Astrocyte of the cerebellum (primary cell): Measurements from ENCODE around the gene FTO.
A peak's percentile ranks its signal among the peaks of the same experiment; 100 is the strongest.

Experiments
- DNase-seq: peaks from one replicate; pipeline ENCODE4 v3.0.0-alpha.2; 2011; ENCODE audit warnings: low read depth
- H3K4me3 ChIP-seq: 2 replicates; pipeline ENCODE4 v1.5.1; 2011; ENCODE audit warnings: mild to moderate bottlenecking, low read depth, low read length, moderate library complexity
- CTCF ChIP-seq: IDR thresholded peaks from 2 replicates; pipeline ENCODE4 v1.5.1; 2012; ENCODE audit warnings: low read length, low read depth, moderate library complexity, mild to moderate bottlenecking; ENCODE audit errors: missing control alignments
- in situ Hi-C: cut with HindIII; loops from 2 replicates; pipeline ENCODE4 v1.10.0; 2017; ENCODE audit warnings: low sequenced_read_pairs

Gene FTO

DNA sequence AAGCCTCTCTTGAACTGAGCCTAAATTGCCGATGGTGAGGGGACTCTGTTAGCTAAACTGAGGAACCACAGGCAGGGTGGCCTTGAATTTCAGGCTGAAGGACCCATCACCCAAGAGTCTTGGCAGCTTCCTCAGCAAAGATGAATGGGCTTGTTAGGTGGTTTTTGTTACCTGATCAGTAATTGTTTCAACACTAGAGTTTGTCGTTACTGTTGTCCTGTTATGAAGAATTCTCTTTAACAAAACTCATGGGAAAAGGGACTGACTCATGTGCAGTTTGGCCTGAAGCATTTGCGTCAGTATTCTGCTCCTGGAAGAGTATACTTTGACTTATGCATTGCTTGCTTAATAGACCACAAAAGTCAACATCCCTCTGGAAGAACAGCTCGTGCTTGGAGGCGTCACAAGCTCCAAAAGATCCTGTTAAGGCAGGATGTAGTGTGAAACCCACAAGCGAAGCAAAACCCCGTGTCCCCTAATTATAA is 376.6 kb downstream of the FTO start:
- H3K4me3 ChIP-seq: no peak overlapping the region
- in situ Hi-C loops: no loop called here
- no peak for TF ChIP-seq CTCF
- peak; percentile 98 for DNase-seq

- TF ChIP-seq CTCF: no peak
- no peak for DNase-seq
- in situ Hi-C loops: no loop called here
- H3K4me3 ChIP-seq: no peak overlapping the region
Observed at GRCh38 chr16:54086791-54087190, 382.8 kb downstream of the FTO start.

DNA sequence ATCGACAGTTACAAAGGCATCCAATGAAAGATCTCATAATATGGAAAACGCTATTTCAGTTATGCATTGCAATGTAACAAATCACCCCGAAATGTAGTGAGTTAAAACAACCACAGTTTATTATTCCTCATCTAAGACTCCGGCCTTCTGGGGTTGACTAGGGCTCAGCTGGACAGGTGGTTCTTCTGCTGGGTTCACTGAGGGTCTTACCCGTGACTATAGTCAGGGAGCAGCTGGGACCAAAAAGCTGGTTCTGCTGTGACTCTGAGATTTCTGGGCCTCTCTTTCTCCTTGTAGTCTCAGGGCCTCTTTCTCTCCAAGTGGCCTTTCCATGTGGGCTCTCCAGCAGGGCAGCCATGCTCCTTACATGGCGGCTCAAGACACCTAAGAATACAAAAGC is 386.6 kb downstream of the FTO start:
- TF ChIP-seq CTCF: no peak
- in situ Hi-C loops: no loop called here
- no peak for DNase-seq
- H3K4me3 ChIP-seq: no peak overlapping the region

- DNase-seq: no peak
- TF ChIP-seq CTCF: no peak
- H3K4me3 ChIP-seq: no peak overlapping the region
- in situ Hi-C loops: no loop called here
Observed at GRCh38 chr16:54093281-54093680, 389.3 kb downstream of the FTO start.

GRCh38 chr16:54094641-54095040 is 390.7 kb downstream of the FTO start:
- in situ Hi-C loops: no loop called here

GRCh38 chr16:54096607-54097006 is 392.7 kb downstream of the FTO start:
- in situ Hi-C loops: no loop called here
- no peak overlapping the region for H3K4me3 ChIP-seq
- no peak for TF ChIP-seq CTCF
- no peak for DNase-seq

More at GRCh38 chr16:54094641-54095040, 390.7 kb downstream of the FTO start:
- TF ChIP-seq CTCF: no peak
- DNase-seq: no peak
- no peak overlapping the region for H3K4me3 ChIP-seq

DNA sequence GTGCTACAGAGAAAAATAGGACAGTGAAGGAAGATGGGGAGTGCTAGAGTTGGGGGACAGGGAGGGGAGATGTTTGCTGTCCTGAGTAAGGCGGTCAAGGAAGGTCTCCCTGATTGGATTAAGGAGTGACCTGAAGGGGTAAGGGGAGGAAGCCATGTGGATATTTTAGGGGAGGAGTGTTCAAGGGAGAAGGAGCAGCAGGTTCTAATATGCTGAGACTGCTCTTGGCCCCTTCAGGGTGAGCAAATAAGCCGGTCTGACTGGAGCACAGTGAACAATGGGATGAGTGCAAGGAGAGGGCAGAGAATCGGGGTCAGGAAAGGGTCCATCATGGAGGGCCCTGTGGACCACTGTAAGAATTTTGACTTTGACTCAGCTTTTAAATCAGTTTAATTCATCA is 393.8 kb downstream of the FTO start:
- no peak overlapping the region for H3K4me3 ChIP-seq
- no peak for TF ChIP-seq CTCF
- no peak for DNase-seq
- in situ Hi-C loops: no loop called here
